Sigmoid colon (tissue), 3 donors: ENCODE data around the gene IDNK.

Experiments
- POLR2A ChIP-seq, 2 donors: fragments of 450-650 bp; IDR thresholded peaks; one replicate each; pipeline ENCODE4 v1.6.1; 2016; ENCODE audit warnings: antibody characterized with exemption in 2 of 2, mild to moderate bottlenecking in 2 of 2, moderate library complexity in 2 of 2
- TF ChIP-seq, protein P1 (sequence below), 4 experiments: fragments of 450-650 bp in 3 of 4; fragments of 200-600 bp in 1 of 4; IDR thresholded peaks; one replicate each; pipeline ENCODE4 v1.5.1; 2016 to 2019; ENCODE audit warnings: antibody characterized with exemption in 4 of 4, mild to moderate bottlenecking in 3 of 4, moderate library complexity in 2 of 4

DNA sequence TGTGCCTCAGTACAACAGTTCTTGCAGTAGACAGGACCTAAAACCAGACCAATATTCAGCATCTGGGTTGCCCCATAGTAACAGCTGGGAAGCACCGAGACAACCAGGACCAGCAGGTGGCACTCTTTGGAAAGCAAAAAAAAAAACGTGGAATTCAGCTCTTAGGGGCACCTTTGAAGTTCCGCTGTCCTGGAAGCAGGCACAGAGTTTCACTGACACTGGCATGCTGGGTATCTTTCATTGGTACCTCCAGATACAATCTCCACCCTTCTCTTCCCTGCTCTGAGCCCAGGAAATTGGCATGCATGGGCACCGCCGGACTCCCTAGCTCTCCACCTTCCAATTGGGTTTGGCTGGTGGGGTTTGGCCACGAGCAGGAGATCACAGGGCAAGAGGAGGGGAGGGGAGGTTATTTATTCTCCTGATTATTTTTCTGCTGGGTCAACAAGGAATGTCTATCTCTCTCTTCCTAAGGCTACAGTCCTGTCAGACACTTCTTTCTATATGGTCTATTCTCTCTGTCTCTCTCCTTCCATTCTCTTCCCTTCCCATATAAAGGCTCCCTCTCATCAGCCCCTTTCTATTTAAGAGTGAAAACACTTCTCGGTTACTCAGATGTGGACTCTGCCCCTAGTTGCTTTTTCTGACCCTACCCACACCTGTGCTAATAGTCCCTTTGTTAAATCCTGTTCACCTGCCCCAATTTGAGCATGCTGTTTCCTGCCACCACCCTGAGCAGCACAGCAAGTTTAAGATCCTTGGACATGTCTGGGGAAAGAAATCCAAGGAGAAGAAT, 1.9 kb upstream of the IDNK start:
- TF ChIP-seq, protein P1, sequence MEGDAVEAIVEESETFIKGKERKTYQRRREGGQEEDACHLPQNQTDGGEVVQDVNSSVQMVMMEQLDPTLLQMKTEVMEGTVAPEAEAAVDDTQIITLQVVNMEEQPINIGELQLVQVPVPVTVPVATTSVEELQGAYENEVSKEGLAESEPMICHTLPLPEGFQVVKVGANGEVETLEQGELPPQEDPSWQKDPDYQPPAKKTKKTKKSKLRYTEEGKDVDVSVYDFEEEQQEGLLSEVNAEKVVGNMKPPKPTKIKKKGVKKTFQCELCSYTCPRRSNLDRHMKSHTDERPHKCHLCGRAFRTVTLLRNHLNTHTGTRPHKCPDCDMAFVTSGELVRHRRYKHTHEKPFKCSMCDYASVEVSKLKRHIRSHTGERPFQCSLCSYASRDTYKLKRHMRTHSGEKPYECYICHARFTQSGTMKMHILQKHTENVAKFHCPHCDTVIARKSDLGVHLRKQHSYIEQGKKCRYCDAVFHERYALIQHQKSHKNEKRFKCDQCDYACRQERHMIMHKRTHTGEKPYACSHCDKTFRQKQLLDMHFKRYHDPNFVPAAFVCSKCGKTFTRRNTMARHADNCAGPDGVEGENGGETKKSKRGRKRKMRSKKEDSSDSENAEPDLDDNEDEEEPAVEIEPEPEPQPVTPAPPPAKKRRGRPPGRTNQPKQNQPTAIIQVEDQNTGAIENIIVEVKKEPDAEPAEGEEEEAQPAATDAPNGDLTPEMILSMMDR (IDR thresholded peaks at IDR 0.05), result peak in 3 of 4 experiments; percentile 29 to 60 (median 35)
- TF ChIP-seq POLR2A (IDR thresholded peaks at IDR 0.05), result no peak
